ENCODE results near the gene UBE2QL1.

Gene UBE2QL1

DNA sequence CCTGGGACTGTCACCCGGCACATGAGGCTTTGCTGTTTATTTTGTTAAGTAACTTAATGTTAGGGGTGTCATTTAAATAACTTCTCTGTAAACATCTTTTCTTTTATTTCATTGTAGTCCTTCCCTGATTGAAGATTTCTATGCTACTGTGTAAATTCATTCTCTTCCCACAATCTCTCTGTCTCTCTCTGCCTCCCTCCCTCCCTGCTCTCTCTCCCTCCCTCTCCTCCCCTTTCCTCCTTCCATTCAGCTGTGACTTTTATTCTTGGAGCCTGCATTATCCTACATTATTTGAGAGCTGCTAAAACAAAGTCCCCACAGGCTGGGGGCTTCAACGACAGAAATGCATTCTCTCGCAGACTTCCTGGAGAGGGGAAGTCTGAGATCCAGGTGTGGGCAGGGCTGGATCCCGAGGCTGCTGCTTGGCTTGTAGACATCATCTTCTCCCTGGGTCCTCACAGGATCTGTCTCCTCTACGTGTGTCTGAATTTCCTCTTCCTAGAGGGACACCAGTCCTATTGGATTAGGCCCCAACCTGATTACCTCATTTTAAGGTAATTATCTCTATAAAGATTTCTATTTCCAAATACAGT lies 18.4 kb downstream of the UBE2QL1 start:
- TF ChIP-seq, protein P1, sequence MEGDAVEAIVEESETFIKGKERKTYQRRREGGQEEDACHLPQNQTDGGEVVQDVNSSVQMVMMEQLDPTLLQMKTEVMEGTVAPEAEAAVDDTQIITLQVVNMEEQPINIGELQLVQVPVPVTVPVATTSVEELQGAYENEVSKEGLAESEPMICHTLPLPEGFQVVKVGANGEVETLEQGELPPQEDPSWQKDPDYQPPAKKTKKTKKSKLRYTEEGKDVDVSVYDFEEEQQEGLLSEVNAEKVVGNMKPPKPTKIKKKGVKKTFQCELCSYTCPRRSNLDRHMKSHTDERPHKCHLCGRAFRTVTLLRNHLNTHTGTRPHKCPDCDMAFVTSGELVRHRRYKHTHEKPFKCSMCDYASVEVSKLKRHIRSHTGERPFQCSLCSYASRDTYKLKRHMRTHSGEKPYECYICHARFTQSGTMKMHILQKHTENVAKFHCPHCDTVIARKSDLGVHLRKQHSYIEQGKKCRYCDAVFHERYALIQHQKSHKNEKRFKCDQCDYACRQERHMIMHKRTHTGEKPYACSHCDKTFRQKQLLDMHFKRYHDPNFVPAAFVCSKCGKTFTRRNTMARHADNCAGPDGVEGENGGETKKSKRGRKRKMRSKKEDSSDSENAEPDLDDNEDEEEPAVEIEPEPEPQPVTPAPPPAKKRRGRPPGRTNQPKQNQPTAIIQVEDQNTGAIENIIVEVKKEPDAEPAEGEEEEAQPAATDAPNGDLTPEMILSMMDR (IDR thresholded peaks at IDR 0.05; ENCODE audit: insufficient read depth, low read depth, low read length, missing control alignments), result no peak
- no peak for DNase-seq (ENCODE audit: low read depth)
- no peak overlapping the region for H3K4me3 ChIP-seq (ENCODE audit: low read length)

DNA sequence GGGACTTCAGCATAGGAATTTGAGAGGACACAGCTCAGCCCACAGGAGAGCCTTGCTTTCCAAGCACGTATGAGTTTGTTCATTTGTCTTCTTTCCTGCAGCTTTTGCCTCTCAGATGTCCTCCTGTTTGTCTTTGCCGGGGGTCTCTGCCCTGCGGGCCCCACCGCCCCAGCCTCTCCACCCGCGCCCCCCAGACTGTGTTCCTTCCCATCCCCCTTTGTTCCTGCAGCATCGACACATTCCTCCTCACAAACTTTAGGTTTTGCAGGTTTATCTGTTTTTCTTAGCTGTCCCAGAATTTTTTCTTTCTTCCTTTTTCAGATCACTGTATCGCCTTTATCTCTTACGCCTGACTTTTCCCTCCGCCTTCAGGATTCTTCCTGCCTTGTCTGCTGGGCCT lies 18.9 kb downstream of the UBE2QL1 start:
- TF ChIP-seq, protein P1 (IDR thresholded peaks at IDR 0.05; ENCODE audit: insufficient read depth, low read depth, low read length, missing control alignments), result no peak
- no peak overlapping the region for H3K4me3 ChIP-seq (ENCODE audit: low read length)
- no peak for DNase-seq (ENCODE audit: low read depth)

DNA sequence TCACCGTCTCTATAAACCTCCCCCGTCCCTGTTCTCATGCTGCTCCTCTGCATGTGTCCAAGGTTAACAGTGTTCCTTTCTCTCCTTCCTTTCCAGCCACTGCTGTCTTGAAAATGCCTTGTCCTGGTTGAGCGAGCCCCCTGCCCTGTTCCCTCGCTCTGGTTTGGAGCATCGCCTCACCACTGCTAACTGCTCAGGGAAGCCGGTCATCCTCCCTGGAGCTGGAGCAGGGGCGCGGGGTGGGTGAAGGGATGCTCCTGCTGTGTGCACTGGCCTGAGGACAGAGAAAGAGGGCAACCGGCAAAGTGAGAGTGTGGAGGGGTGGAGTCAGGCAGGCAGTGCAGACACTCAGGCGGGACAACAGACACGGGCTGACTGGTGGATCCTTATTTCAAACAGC lies 19.4 kb downstream of the UBE2QL1 start:
- TF ChIP-seq, protein P1 (IDR thresholded peaks at IDR 0.05; ENCODE audit: insufficient read depth, low read depth, low read length, missing control alignments), result no peak

DNA sequence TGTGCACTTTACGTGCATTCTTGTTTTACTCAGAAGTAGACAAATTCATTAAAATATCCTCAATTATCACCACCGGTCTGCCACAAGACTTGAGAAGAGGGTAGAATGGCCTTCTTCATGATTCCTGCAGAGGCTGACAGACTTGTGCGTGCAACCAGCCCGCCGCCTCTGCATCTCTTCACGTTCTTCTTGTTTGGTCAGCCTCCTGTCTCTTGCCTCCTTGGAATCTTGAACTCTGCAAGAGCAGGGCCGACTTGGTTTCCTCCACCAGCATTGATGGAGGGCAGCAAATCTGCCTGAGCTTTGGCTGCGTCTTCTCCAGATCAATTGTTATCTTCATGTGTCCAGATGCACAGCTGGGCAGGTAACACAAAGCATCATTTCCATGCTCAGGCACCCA lies 20.2 kb downstream of the UBE2QL1 start:
- TF ChIP-seq, protein P1 (IDR thresholded peaks at IDR 0.05; ENCODE audit: insufficient read depth, low read depth, low read length, missing control alignments), result no peak
- no peak overlapping the region for H3K4me3 ChIP-seq (ENCODE audit: low read length)
- DNase-seq (ENCODE audit: low read depth), result no peak

More for the DNA sequence above, 19.4 kb downstream of the UBE2QL1 start:
- no peak for DNase-seq (ENCODE audit: low read depth)
- no peak overlapping the region for H3K4me3 ChIP-seq (ENCODE audit: low read length)

DNA sequence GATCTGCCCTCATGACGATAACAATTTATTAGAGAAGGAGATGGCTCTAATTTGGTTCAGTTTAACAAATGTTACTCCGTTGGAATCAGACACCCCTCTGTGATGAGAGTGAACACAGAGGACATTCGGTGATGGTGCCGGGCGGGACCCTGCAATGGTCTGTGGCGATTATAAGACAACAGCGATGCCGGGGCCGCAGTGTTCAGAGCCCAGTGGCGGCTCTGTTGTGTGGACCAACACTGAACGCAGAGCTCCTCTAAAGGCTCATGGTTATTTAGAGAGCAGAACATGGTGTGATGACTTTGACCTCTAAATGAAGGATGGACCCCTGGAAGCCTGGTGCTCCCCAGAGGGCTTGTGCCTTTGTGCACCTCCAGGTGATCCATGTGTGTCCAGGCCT lies 21.2 kb downstream of the UBE2QL1 start:
- no peak overlapping the region for H3K4me3 ChIP-seq (ENCODE audit: low read length)
- TF ChIP-seq, protein P1 (IDR thresholded peaks at IDR 0.05; ENCODE audit: insufficient read depth, low read depth, low read length, missing control alignments), result no peak
- DNase-seq (ENCODE audit: low read depth), result no peak

DNA sequence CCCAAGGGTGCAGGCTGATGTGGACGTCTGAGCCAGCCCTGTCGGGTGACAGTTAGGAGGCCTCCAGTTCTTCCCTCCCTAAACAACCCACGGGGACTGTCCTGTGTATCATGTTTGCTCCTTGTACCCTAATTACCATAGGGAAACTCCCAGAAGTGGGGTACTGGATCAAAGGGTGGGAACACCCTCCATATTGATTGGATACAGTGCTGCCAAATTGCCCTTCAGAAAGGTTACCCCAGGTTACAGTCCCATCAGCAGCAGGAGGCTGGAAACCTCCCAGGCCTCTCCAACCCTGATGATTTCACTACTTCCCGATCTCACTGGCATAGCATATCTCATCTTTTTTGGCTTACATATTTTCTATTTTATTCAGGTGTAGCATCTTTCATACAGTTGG lies 22.0 kb downstream of the UBE2QL1 start:
- H3K4me3 ChIP-seq (ENCODE audit: low read length), result no peak overlapping the region
- no peak for DNase-seq (ENCODE audit: low read depth)
- TF ChIP-seq, protein P1 (IDR thresholded peaks at IDR 0.05; ENCODE audit: insufficient read depth, low read depth, low read length, missing control alignments), result no peak

DNA sequence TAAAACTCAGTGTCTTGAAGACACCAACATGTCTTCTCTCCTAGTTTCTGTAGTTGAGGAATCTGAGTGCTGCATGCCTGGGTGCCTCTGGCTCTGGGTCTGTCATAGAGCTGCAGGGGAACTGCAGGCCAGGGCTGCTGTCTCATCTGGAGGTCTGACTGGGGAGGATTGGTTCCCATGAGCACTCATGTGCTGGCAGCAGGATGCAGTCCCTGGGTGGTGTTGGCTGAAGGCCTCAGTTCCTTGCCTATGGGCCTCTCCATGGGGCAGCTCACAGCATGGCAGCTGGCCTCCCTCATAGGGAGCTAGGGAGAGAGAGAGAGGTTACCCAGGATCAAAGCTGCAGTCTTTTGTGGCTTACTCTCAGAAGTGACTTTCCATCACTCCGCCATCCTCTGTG lies 22.6 kb downstream of the UBE2QL1 start:
- TF ChIP-seq, protein P1 (IDR thresholded peaks at IDR 0.05; ENCODE audit: insufficient read depth, low read depth, low read length, missing control alignments), result no peak
- no peak overlapping the region for H3K4me3 ChIP-seq (ENCODE audit: low read length)
- DNase-seq (ENCODE audit: low read depth), result no peak
